Right lobe of liver (tissue), 4 donors: ENCODE data around the gene TRAPPC12.

Experiments
- POLR2A ChIP-seq: fragments of 450-650 bp; IDR thresholded peaks from one replicate; pipeline ENCODE4 v1.6.1; 2017; ENCODE audit warnings: antibody characterized with exemption, mild to moderate bottlenecking
- TF ChIP-seq, protein P1 (sequence below), 4 donors: fragments of 200-600 bp in 3 of 4; fragments of 450-650 bp in 1 of 4; IDR thresholded peaks; one replicate each; pipeline versions ENCODE4 v1.5.1 to v1.8.0; 2016 to 2022; ENCODE audit warnings: antibody characterized with exemption in 4 of 4, mild to moderate bottlenecking in 2 of 4
- donor health status: DM: no; HTN: no; CAD: no.
- donor health status: DM: no; HTN: no; CAD: no.
- donor health status: DM: no; HTN: yes; CAD: no.

DNA sequence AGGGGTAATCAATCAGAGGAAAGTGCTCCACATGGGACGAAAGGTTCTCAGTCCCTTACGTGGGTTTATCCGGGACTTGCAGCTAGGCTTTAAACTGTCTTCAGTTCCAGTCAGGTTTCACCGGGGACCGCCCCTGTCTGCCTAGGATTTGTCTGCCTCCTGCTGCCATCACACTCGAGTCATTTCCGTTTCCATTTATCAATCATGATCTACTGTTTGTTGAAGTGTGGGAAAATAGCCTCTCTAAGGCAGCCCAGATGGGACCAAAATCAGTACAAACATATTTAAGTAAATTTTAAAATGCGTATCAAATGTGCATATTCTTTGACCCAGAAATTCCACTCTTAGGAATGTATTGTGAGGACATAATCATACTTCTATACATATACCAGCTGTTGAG is 10.5 kb downstream of the TRAPPC12 start:
- TF ChIP-seq, protein P1, sequence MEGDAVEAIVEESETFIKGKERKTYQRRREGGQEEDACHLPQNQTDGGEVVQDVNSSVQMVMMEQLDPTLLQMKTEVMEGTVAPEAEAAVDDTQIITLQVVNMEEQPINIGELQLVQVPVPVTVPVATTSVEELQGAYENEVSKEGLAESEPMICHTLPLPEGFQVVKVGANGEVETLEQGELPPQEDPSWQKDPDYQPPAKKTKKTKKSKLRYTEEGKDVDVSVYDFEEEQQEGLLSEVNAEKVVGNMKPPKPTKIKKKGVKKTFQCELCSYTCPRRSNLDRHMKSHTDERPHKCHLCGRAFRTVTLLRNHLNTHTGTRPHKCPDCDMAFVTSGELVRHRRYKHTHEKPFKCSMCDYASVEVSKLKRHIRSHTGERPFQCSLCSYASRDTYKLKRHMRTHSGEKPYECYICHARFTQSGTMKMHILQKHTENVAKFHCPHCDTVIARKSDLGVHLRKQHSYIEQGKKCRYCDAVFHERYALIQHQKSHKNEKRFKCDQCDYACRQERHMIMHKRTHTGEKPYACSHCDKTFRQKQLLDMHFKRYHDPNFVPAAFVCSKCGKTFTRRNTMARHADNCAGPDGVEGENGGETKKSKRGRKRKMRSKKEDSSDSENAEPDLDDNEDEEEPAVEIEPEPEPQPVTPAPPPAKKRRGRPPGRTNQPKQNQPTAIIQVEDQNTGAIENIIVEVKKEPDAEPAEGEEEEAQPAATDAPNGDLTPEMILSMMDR (IDR thresholded peaks at IDR 0.05) = no peak
- no peak for TF ChIP-seq POLR2A
